RWPE1 (cell line): ENCODE data around the gene MACROD1.

Source experiments
- CTCF ChIA-PET: fragments of 350-600 bp; sonication (Branson Sonifier 250); formaldehyde crosslinking; extraction: SDS; loops from one replicate; lab custom pipeline; 2021; lab: Yijun Ruan, JAX
- POLR2A ChIA-PET: fragments of 400-600 bp; formaldehyde crosslinking; extraction: SDS; loops from one replicate; lab custom pipeline; 2020; ENCODE audit warnings: antibody characterized with exemption; ENCODE audit not compliant: low non-redundant PET; lab: Yijun Ruan, JAX
- DNase-seq: peaks from one replicate; pipeline ENCODE4 v3.0.0; 2012; ENCODE audit warnings: low spot score
- H3K27ac ChIP-seq: fragments of 450-650 bp; 2 replicates; pipeline ENCODE4 v1.5.1; 2017
- CTCF ChIP-seq: fragments of 450-650 bp; conservative IDR thresholded peaks from 2 replicates; pipeline ENCODE4 v1.5.1; 2017; ENCODE audit warnings: low read depth, mild to moderate bottlenecking

Gene MACROD1

GRCh38 chr11:64208796-64209562 lies 43.1 kb upstream of the MACROD1 start:
- CTCF ChIA-PET: interaction anchor here (0.5 to 0.9 kb wide), 4 partner anchors 9 to 443 kb away, joined by 3 to 6 read pairs (median 4); no protein-coding TSS in a partner anchor
- POLR2A ChIA-PET: interaction anchor here (0.6 kb wide), 1 partner anchor 1455 kb away, joined by 3 read pairs; the partner anchor contains the start of gene ZBTB3
- DNase-seq: no peak
- no peak for TF ChIP-seq CTCF
- peak overlapping the region; percentile 12; the same call in 1 of the 2 replicates for H3K27ac ChIP-seq

GRCh38 chr11:64208086-64208795 lies 42.3 kb upstream of the MACROD1 start:
- H3K27ac ChIP-seq: peak overlapping the region; percentile 60
- ChIA-PET POLR2A (no interaction called here), CTCF (interaction anchor here (0.5 to 0.6 kb wide), 2 partner anchors 177 to 442 kb away, joined by 3 to 6 read pairs; no protein-coding TSS in a partner anchor)
- TF ChIP-seq CTCF: no peak
- DNase-seq: no peak

GRCh38 chr11:64207256-64208085 lies 41.6 kb upstream of the MACROD1 start:
- H3K27ac ChIP-seq: peak overlapping the region; percentile 60
- CTCF ChIA-PET: interaction anchor here (0.6 to 0.7 kb wide), 3 partner anchors 105 to 397 kb away, joined by 3 to 4 read pairs (median 3); no protein-coding TSS in a partner anchor

GRCh38 chr11:64206457-64207255 lies 40.7 kb upstream of the MACROD1 start, which contains the start of gene FERMT3:
TSS of gene FERMT3 (plus strand) at chr11:64206721. CDS start at chr11:64207365, 644 bp downstream.
- CTCF ChIA-PET: interaction anchor here (0.6 to 0.9 kb wide), 5 partner anchors 94 to 397 kb away, joined by 3 to 5 read pairs (median 3); no protein-coding TSS in a partner anchor
- DNase-seq: no peak

More at GRCh38 chr11:64207256-64208085, 41.6 kb upstream of the MACROD1 start:
- DNase-seq: no peak
- POLR2A ChIA-PET: no interaction called here
- TF ChIP-seq CTCF: no peak

More at GRCh38 chr11:64206457-64207255, 40.7 kb upstream of the MACROD1 start, which contains the start of gene FERMT3:
- POLR2A ChIA-PET: interaction anchor here (1.1 kb wide), 1 partner anchor 94 kb away, joined by 3 read pairs; the partner anchor contains the start of gene CATSPERZ
- TF ChIP-seq CTCF: no peak
- H3K27ac ChIP-seq: peak within 1 kb of the TSS; percentile 60
